ENCODE data around the gene SPSB3. TPM values are rescaled to one million over a fixed set of nuclear protein-coding genes. Genes with fewer than 3 reads are reported as not detected.

SPSB3 gene
- total RNA-seq, 4 donors from 2014 or later: 86.2 to 161 (median 88.3) TPM

GRCh38 chr16:1763521-1764511 is 18.6 kb downstream of the SPSB3 start:
- in situ Hi-C loops (cut with MboI; ENCODE audit: low sequenced_read_pairs in 4 of 4) (no loop called here), intact Hi-C loops (cut with DNase I; ENCODE audit: low total_unique reads) (loop anchor here (5.0 kb wide), 1 partner anchor 337 kb away; no protein-coding TSS in a partner anchor)
- DNase-seq: no peak
- peak in 1 of 2 donors; percentile 15 for ATAC-seq
- TF ChIP-seq CTCF (IDR thresholded peaks at IDR 0.05 in 4 of 5, conservative IDR thresholded peaks at IDR 0.05 in 1 of 5): peak in 1 of 5 experiments; percentile 18
- TF ChIP-seq POLR2A (IDR thresholded peaks at IDR 0.05): no peak
- no peaks in the 10 kb centered on the region for H3K9me3 ChIP-seq
- H3K27ac ChIP-seq: no peak overlapping the region
- no peaks in the 10 kb centered on the region for H3K27me3 ChIP-seq
- no peaks in the 10 kb centered on the region for H3K4me1 ChIP-seq
- peaks cover 0 to 80% of the 10 kb centered on the region in 2 donors for H3K36me3 ChIP-seq
- no peak overlapping the region for H3K4me3 ChIP-seq

GRCh38 chr16:1762879-1763520 is 19.4 kb downstream of the SPSB3 start:
- no peaks in the 10 kb centered on the region for H3K9me3 ChIP-seq
- intact Hi-C loops (cut with DNase I; ENCODE audit: low total_unique reads): loop anchor here (5.0 kb wide), 1 partner anchor 336 kb away; no protein-coding TSS in a partner anchor
- TF ChIP-seq POLR2A (IDR thresholded peaks at IDR 0.05) (no peak), CTCF (IDR thresholded peaks at IDR 0.05 in 4 of 5, conservative IDR thresholded peaks at IDR 0.05 in 1 of 5) (no peak)
- H3K4me1 ChIP-seq: no peaks in the 10 kb centered on the region
- H3K36me3 ChIP-seq: peaks cover 0 to 79% of the 10 kb centered on the region in 2 donors
- no peak overlapping the region for H3K27ac ChIP-seq
- DNase-seq (no peak), ATAC-seq (no peak)
- in situ Hi-C loops (cut with MboI; ENCODE audit: low sequenced_read_pairs in 4 of 4): no loop called here
- H3K4me3 ChIP-seq: no peak overlapping the region
- no peaks in the 10 kb centered on the region for H3K27me3 ChIP-seq

DNA sequence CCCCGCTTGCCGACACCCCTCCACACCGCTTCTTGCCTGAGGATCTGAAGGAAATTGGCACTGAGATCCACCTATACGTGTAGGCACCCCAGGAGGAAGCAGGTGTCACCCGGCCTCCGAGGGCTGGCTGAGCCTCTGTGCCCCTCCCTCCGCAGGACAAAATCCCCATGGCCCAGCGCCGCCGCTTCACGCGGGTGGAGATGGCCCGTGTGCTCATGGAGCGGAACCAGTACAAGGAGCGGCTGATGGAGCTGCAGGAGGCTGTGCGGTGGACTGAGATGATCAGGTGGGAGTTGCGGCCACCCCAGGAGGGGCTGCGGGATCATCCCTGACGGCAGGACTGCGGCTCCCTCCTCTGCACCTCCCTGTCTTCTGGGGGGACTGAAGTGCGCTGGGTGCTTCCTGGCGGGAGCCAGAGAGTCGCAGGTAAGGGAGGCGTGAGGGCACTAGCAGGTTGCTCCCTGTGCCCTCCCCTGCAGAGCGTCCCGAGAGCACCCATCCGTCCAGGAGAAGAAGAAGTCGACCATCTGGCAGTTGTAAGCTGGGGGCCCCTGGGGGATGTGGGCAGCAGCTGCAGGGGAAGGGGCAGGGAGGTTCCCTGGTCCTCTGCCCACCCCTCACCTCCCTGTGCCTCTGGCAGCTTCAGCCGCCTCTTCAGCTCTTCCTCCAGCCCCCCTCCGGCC is 20.0 kb downstream of the SPSB3 start:
- intact Hi-C loops (cut with DNase I; ENCODE audit: low total_unique reads): loop anchor here (5.0 kb wide), 1 partner anchor 335 kb away; no protein-coding TSS in a partner anchor
- DNase-seq (no peak), ATAC-seq (no peak)

More for the DNA sequence above, 20.0 kb downstream of the SPSB3 start:
- Histone ChIP-seq H3K9me3 (no peaks in the 10 kb centered on the region), H3K27me3 (no peaks in the 10 kb centered on the region), H3K4me3 (no peak overlapping the region), H3K4me1 (no peaks in the 10 kb centered on the region), H3K27ac (no peak overlapping the region), H3K36me3 (peaks cover 0 to 79% of the 10 kb centered on the region in 2 donors)
- in situ Hi-C loops (cut with MboI; ENCODE audit: low sequenced_read_pairs in 4 of 4): no loop called here
- TF ChIP-seq CTCF (IDR thresholded peaks at IDR 0.05 in 4 of 5, conservative IDR thresholded peaks at IDR 0.05 in 1 of 5) (no peak), POLR2A (IDR thresholded peaks at IDR 0.05) (no peak)

Measured in gastrocnemius medialis (tissue), 4 donors.